ENCODE results near the gene AFF2. TPM values are rescaled to one million over a fixed set of nuclear protein-coding genes. Genes with fewer than 3 reads are reported as not detected.

The AFF2 gene
- 3.4 TPM in 2 replicates for total RNA-seq

- intact Hi-C loops (cut with micrococcal nuclease) = loop anchor here (1.0 to 10.0 kb wide), 6 partner anchors 119 to 784 kb away; partner anchors contain the start of gene FMR1
Observed at GRCh38 chrX:148500423-148501385, at the start of gene AFF2. TSS of gene AFF2 (plus strand) at chrX:148500617. CDS start at chrX:148501098, 481 bp downstream.

GRCh38 chrX:148457279-148457678 lies 43.1 kb upstream of the AFF2 start:
- intact Hi-C loops (cut with micrococcal nuclease) = no loop called here

- intact Hi-C loops (cut with micrococcal nuclease) = no loop called here
Observed at GRCh38 chrX:148459343-148459742, 41.1 kb upstream of the AFF2 start.

GRCh38 chrX:148466292-148466691 lies 34.1 kb upstream of the AFF2 start:
- intact Hi-C loops (cut with micrococcal nuclease) = no loop called here

GRCh38 chrX:148470324-148470723 lies 30.1 kb upstream of the AFF2 start:
- intact Hi-C loops (cut with micrococcal nuclease) = no loop called here

GRCh38 chrX:148474030-148474429 lies 26.4 kb upstream of the AFF2 start:
- intact Hi-C loops (cut with micrococcal nuclease) = no loop called here

GRCh38 chrX:148492057-148492456 lies 8.4 kb upstream of the AFF2 start:
- intact Hi-C loops (cut with micrococcal nuclease) = no loop called here

GRCh38 chrX:148495176-148495575 lies 5.2 kb upstream of the AFF2 start:
- intact Hi-C loops (cut with micrococcal nuclease) = no loop called here

GRCh38 chrX:148498067-148498466 lies 2.4 kb upstream of the AFF2 start:
- intact Hi-C loops (cut with micrococcal nuclease) = no loop called here

- intact Hi-C loops (cut with micrococcal nuclease) = loop anchor here (5.0 to 10.0 kb wide), 5 partner anchors 188 to 785 kb away; partner anchors contain the start of gene FMR1
Observed at GRCh38 chrX:148499638-148500422, 587 bp upstream of the AFF2 start.

- intact Hi-C loops (cut with micrococcal nuclease) = loop anchor here (1.0 to 10.0 kb wide), 6 partner anchors 120 to 783 kb away; partner anchors contain the start of gene FMR1
Observed at GRCh38 chrX:148501386-148502066, 1.1 kb downstream of the AFF2 start.

GRCh38 chrX:148504506-148504905 lies 4.1 kb downstream of the AFF2 start:
- intact Hi-C loops (cut with micrococcal nuclease) = loop anchor here (5.0 to 10.0 kb wide), 5 partner anchors 192 to 780 kb away; partner anchors contain the start of gene FMR1

GRCh38 chrX:148507418-148507817 lies 7.0 kb downstream of the AFF2 start:
- intact Hi-C loops (cut with micrococcal nuclease) = loop anchor here (10.0 kb wide), 2 partner anchors 593 to 777 kb away; partner anchors contain the start of gene FMR1

GRCh38 chrX:148512453-148512852 lies 12.0 kb downstream of the AFF2 start:
- intact Hi-C loops (cut with micrococcal nuclease) = no loop called here

GRCh38 chrX:148513661-148514060 lies 13.2 kb downstream of the AFF2 start:
- intact Hi-C loops (cut with micrococcal nuclease) = no loop called here

- intact Hi-C loops (cut with micrococcal nuclease) = no loop called here
Observed at GRCh38 chrX:148517176-148517575, 16.8 kb downstream of the AFF2 start.

GRCh38 chrX:148522006-148522405 lies 21.6 kb downstream of the AFF2 start:
- intact Hi-C loops (cut with micrococcal nuclease) = no loop called here

- intact Hi-C loops (cut with micrococcal nuclease) = no loop called here
Observed at GRCh38 chrX:148523303-148524080, 23.1 kb downstream of the AFF2 start.

- intact Hi-C loops (cut with micrococcal nuclease) = no loop called here
Observed at GRCh38 chrX:148530464-148531077, 30.2 kb downstream of the AFF2 start.

- intact Hi-C loops (cut with micrococcal nuclease) = no loop called here
Observed at GRCh38 chrX:148534291-148534690, 33.9 kb downstream of the AFF2 start.

Measured in T-helper 1 cell treated with Interleukin-12 subunit alpha and Interleukin-12 subunit beta and Interleukin-4 antibody, amounts not matched to agents 30 ng/mL and 1 ng/mL, for 36 hours (primary cell).